ENCODE results near the gene SRGAP3.

The SRGAP3 gene

DNA sequence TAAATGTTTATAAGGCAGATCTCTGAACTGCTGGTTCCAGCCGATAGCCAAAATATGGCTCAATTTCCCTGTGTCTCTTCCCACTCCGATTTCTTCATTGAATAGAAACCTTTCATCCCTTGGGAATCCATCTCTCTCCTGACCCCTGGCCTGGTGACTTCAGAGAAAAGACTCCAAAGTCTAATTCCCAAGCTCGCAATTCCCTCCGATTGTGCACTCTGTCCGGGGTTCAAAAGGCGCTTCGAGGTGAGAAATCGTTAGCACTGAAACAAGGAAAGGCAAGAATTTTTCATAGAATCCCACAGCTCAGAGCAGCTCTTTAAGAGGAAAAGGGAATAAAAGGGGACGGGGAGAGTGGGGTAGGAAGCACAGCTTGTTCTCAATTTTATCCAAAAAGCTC, 267.7 kb downstream of the SRGAP3 start:
- no peak for DNase-seq (ENCODE audit: low read depth)
- no peak overlapping the region for H3K4me3 ChIP-seq (ENCODE audit: low read depth, low read length)
- TF ChIP-seq, protein P1, sequence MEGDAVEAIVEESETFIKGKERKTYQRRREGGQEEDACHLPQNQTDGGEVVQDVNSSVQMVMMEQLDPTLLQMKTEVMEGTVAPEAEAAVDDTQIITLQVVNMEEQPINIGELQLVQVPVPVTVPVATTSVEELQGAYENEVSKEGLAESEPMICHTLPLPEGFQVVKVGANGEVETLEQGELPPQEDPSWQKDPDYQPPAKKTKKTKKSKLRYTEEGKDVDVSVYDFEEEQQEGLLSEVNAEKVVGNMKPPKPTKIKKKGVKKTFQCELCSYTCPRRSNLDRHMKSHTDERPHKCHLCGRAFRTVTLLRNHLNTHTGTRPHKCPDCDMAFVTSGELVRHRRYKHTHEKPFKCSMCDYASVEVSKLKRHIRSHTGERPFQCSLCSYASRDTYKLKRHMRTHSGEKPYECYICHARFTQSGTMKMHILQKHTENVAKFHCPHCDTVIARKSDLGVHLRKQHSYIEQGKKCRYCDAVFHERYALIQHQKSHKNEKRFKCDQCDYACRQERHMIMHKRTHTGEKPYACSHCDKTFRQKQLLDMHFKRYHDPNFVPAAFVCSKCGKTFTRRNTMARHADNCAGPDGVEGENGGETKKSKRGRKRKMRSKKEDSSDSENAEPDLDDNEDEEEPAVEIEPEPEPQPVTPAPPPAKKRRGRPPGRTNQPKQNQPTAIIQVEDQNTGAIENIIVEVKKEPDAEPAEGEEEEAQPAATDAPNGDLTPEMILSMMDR (IDR thresholded peaks at IDR 0.05; ENCODE audit: insufficient read depth, low read depth, low read length, missing control alignments) = no peak

DNA sequence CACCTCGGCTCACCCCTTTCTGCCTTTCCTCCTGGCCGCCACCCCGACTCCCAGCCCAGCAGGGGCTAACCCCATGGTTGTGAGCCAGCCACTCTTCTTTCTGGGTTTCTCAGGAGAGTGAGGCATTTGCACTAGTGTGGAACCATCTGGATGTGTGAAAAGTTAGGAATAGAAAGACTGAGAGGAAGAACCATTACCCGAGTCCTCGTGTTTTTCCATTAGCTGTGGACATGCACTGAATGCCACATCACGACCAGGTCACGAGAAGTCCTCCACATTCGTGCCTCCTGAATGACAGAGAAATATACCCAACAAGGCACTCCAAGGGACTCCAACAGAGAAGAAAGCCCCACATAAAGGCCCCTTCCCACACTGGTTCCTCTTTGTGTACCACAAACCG, 268.1 kb downstream of the SRGAP3 start:
- TF ChIP-seq, protein P1 (IDR thresholded peaks at IDR 0.05; ENCODE audit: insufficient read depth, low read depth, low read length, missing control alignments) = no peak
- DNase-seq (ENCODE audit: low read depth) = no peak
- no peak overlapping the region for H3K4me3 ChIP-seq (ENCODE audit: low read depth, low read length)

DNA sequence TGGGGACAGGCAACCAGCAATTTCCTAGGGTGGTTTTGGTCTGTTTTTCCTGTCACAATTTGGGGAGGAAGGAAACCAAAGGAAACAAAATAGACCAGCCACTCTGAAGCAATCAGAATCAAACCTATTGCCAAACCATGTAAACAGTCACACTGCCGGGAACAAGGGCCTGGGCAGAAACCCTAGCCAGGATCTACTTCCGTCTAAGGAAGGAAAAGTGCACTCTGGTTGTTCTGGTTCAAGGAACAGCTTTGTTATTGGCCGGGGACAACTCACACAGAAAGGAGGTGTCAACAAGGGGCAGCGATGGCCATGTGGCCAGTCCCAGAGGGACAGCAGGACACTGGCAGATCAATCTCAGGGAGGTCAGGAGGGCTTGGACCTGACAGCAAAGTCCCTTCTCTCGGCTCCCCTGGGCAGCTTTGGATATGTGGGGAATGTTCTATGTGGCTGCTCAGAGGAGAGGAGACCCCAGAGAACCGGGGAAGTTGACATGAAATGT, 268.6 kb downstream of the SRGAP3 start:
- TF ChIP-seq, protein P1 (IDR thresholded peaks at IDR 0.05; ENCODE audit: insufficient read depth, low read depth, low read length, missing control alignments) = no peak
- no peak for DNase-seq (ENCODE audit: low read depth)
- H3K4me3 ChIP-seq (ENCODE audit: low read depth, low read length) = no peak overlapping the region

DNA sequence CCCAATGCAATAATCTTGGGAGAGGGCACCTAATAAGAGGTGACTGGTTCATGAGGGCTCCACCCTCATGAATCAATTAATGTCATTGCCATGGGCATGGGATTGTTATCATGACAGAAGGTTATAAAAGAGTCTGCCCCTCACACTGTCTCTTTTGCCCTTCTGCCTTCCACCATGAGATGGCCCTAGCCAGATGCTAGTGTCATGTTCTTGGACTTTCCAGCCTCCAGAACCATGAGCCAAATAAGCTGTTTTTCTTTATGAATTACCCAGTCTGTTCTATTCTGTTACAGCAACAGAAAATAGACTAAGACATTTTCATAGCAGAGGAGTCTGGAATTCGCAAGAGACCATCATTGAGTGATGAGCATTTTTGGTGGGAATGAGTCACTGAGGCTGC, 270.2 kb downstream of the SRGAP3 start:
- no peak overlapping the region for H3K4me3 ChIP-seq (ENCODE audit: low read depth, low read length)
- DNase-seq (ENCODE audit: low read depth) = no peak
- TF ChIP-seq, protein P1 (IDR thresholded peaks at IDR 0.05; ENCODE audit: insufficient read depth, low read depth, low read length, missing control alignments) = no peak

DNA sequence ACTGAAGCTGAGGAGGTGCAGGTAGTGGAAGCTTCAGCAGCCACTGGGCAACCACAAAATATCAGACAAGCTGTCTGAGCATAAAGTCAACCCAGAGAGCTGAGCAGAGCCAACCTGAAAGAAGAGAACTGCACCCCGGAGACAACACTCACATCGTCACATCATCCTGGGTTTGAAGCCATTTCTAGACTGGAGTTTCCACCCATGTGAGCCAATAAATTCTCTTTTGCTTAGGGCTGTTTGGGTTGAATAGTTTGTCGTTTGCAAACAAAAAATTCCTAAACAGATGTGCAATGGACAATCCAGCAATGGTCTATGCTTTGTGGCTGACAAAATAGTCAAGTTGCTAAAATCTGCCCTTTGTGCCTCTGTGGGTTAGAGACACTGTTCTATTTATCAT, 270.9 kb downstream of the SRGAP3 start:
- TF ChIP-seq, protein P1 (IDR thresholded peaks at IDR 0.05; ENCODE audit: insufficient read depth, low read depth, low read length, missing control alignments) = no peak
- no peak overlapping the region for H3K4me3 ChIP-seq (ENCODE audit: low read depth, low read length)
- DNase-seq (ENCODE audit: low read depth) = no peak

DNA sequence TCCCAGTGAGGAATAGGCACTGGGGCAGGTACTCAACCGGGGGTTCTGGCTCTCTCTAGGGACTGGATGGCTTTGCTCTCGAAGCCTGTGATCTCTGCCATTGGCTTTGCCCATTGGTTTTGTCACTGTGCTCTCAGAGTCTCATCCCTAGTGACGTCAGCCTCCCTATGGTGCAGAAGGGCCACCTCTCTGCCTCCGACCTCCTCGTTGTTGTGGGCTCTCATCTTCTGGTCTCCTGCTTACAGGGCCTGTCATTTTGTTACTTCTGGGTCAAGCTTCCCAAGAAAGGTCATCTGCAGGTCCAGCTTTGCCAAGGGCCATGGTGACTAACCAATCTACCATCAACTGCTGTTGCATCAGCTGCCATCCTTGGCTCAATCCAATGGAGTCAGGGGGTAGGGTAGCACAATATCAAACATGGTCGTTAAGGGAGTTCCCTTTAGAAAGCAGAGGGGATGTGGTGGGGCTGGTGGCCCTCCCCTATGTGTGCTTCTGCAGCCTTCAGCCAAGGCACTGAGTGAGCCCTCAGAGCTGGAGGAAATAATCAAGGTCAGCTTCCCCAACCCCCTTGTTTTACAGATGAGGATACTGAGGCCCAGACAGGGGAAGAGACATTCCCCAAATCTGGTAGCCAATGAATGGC, 272.8 kb downstream of the SRGAP3 start:
- TF ChIP-seq, protein P1 (IDR thresholded peaks at IDR 0.05; ENCODE audit: insufficient read depth, low read depth, low read length, missing control alignments) = no peak
- no peak overlapping the region for H3K4me3 ChIP-seq (ENCODE audit: low read depth, low read length)
- DNase-seq (ENCODE audit: low read depth) = no peak
